GM06990 (cell line): ENCODE data around the gene DGKI.
A peak's percentile ranks its signal among the peaks of the same experiment; 100 is the strongest.

Experiments
- DNase-seq: peaks from one replicate; pipeline ENCODE4 v3.0.0-alpha.2; 2011; ENCODE audit not compliant: insufficient read length; ENCODE audit errors: extremely low read depth
- H3K27me3 ChIP-seq: replicated peaks from 2 replicates; pipeline ENCODE4 v1.6.0; 2011; ENCODE audit warnings: low read length; ENCODE audit not compliant: control insufficient read depth, insufficient read depth
- H3K36me3 ChIP-seq: 2 replicates; pipeline ENCODE4 v1.5.1; 2011; ENCODE audit warnings: low read length; ENCODE audit not compliant: control insufficient read depth, insufficient read depth
- H3K4me3 ChIP-seq: replicated peaks from 2 replicates; pipeline ENCODE4 v1.5.1; 2011; ENCODE audit warnings: low read depth, mild to moderate bottlenecking, control low read depth, low read length
- CTCF ChIP-seq: IDR thresholded peaks from 2 replicates; pipeline ENCODE4 v1.5.1; 2011; ENCODE audit warnings: low read length, control low read depth, mild to moderate bottlenecking, inconsistent platforms; ENCODE audit not compliant: insufficient read depth, poor library complexity, severe bottlenecking

Gene DGKI

GRCh38 chr7:137603043-137603442, 243.7 kb downstream of the DGKI start:
- TF ChIP-seq CTCF: no peak
- H3K36me3 ChIP-seq: no peaks in the 10 kb centered on the region
- DNase-seq: no peak
- no peaks in the 10 kb centered on the region for H3K27me3 ChIP-seq
- no peak overlapping the region for H3K4me3 ChIP-seq

GRCh38 chr7:137601642-137602041, 245.1 kb downstream of the DGKI start:
- Histone ChIP-seq H3K4me3 (no peak overlapping the region), H3K36me3 (no peaks in the 10 kb centered on the region), H3K27me3 (no peaks in the 10 kb centered on the region)
- no peak for DNase-seq
- no peak for TF ChIP-seq CTCF

GRCh38 chr7:137597856-137598255, 248.9 kb downstream of the DGKI start:
- H3K27me3 ChIP-seq: no peaks in the 10 kb centered on the region
- no peak for TF ChIP-seq CTCF
- no peaks in the 10 kb centered on the region for H3K36me3 ChIP-seq
- no peak overlapping the region for H3K4me3 ChIP-seq
- no peak for DNase-seq

GRCh38 chr7:137593115-137593711, 253.6 kb downstream of the DGKI start:
- Histone ChIP-seq H3K27me3 (no peaks in the 10 kb centered on the region), H3K4me3 (no peak overlapping the region), H3K36me3 (no peaks in the 10 kb centered on the region)
- no peak for TF ChIP-seq CTCF
- DNase-seq: no peak

GRCh38 chr7:137592232-137592896, 254.4 kb downstream of the DGKI start:
- H3K27me3 ChIP-seq: no peaks in the 10 kb centered on the region
- H3K4me3 ChIP-seq: no peak overlapping the region
- DNase-seq: no peak
- no peaks in the 10 kb centered on the region for H3K36me3 ChIP-seq
- peak; percentile 60 for TF ChIP-seq CTCF
